ACHN (cell line): ENCODE results near the gene PEX1.
A peak's percentile ranks its signal among the peaks of the same experiment; 100 is the strongest.
"Not testable (repeated sequence)": the region's sequence is repeated elsewhere in the genome, so short reads cannot be mapped to it uniquely, and the experiment has no call there.

Source experiments
- DNase-seq: peaks from one replicate; pipeline ENCODE4 v3.0.0-alpha.2; 2015
- in situ Hi-C: cut with HindIII; loops from 2 replicates; pipeline ENCODE4 v1.10.0; 2017; ENCODE audit warnings: low sequenced_read_pairs, low pct_ligation_motif_present, low pct_unique_long_range_greater_than_20kb

The PEX1 gene

DNA sequence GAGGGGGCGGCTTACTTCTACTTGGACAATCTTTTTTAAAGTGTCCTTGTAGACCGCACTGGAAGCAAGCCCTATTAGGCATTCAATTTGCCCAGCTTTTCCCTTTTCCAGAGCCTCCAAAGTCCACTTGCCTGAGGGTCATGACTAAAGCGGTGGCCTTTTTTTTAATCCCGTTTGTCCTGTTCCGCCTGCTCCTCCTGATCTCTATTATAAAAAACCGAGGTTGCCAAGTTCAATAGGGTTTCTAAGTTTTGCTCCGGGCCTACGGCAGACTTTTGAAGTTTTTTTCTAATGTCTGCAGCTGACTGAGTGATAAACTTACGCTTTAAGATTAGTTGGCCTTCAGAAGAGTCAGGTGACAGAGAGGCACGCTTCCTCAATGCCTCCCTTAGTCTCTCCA, 54.3 kb downstream of the PEX1 start:
- DNase-seq, in situ Hi-C loops: not testable (repeated sequence)

DNA sequence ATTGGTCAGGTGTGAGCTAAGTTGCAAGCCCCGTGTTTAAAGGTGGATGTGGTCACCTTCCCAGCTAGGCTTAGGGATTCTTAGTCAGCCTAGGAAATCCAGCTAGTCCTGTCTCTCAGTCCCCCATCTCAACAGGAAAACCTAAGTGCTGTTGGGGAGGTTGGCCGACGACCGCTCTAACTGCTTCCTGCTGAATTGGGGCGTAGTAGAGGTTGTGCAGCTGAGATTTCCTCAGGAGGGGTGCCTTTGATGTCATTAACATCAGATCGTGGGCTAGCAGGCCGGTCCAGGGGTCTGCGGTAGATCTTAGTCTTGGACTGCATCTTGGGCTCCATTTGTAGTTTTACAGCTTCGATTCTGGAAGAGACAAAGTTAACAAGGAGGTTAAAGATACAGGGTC, 59.7 kb downstream of the PEX1 start:
- in situ Hi-C loops, DNase-seq: not testable (repeated sequence)

DNA sequence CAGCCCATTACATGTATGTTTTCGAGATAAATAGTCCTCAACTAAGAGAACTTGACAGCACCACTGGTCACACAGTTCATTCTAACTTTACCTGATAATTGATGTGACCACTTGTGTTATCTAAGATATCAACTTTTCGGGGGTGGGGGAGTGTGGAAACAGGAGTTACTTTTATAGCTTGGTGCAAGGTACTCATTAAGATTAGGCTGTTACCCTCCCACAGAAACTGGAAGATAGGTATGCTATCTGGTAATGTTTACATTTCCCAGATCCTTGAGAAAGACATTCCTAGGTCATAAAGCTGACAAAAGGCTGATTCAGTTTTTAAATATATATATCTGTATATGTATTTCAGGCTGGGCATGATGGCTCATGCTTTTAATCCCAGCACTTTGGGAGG, 61.6 kb downstream of the PEX1 start:
- no peak for DNase-seq
- in situ Hi-C loops = no loop called here

DNA sequence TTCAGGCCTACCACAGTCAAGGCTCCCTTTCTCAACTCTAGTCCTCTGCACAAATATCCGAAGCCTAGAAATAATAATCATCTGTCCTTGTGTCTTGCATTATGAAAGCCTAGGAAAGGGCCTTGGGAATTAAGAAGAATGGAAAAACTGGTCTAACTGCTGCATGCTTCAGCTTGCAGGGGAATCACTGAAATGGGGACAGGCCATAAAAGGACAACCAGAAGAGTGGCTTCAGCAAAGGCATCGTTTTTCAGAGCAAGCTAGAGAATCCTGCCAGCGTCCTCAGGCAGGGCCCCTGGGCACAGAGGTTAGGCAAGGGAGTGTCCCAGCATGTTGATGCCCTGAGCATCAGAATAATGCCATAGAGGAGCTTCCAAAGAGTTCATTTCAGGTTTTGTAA, 63.8 kb downstream of the PEX1 start:
- in situ Hi-C loops = no loop called here
- DNase-seq = no peak

DNA sequence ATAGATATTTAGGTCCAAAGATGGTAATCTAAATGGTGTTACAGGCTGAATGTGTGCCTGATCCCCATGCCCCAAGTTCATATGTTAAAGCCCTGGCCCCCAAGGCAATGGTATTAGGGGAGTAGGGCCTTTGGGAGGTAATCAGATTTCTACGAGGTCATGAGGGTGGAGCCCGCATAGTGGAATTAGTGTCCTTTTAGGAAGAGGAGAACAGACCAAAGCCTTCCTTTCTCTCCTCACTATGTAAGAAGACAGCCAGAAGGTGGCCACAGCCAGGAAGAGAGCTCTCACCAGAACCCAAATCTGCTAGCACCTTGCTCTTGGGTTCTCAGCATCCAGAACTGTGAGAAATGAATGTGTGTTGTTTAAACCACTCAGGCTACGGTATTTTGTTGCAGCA, 65.8 kb downstream of the PEX1 start:
- DNase-seq = no peak

DNA sequence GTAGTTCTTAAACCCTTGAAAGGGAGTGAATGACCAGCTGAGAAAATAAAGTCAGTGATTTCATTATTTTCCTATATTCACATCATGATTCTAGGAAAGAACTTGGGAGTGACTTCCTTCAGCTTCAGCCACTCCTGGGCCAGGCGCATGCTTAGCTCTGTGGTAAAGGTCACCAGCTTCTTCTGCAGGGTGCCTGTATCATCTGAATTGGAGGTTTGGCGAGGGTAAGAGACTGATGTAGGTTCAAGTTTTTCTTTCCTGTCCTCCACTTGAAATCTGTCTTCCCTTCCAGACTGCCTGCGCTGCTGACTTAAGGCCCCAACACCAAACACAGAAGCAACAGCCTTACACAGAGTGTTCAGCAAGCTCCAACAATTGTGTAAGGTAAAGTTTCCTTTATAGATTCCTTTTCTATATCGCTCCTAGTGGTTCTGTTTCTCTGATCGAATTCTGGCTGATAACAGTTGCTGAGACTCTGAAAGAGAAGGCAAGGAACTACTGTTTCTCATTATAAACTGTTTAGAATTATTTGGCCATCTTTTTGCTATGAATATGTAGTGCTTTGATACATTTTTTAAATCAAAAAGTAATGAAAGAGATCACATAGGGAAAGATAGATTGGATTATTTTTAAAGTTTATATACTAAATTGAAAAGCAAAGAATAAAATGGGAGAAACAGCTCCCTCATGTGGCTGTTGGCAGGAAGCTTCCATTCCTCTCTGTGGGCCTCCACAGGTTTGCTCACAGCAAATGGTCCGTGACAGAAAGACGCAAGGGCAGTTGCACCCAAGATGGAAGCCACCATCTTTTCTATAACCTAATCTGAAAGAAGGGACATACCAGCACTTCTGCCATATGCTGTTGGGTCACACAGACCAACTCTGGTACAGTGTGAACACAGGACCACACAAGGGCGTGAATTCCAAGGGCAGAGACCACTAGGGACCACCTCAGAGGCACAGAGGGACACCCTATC, 67.0 kb downstream of the PEX1 start:
- in situ Hi-C loops = no loop called here
- peak; percentile 83 for DNase-seq

More for the DNA sequence above, 65.8 kb downstream of the PEX1 start:
- in situ Hi-C loops = no loop called here

DNA sequence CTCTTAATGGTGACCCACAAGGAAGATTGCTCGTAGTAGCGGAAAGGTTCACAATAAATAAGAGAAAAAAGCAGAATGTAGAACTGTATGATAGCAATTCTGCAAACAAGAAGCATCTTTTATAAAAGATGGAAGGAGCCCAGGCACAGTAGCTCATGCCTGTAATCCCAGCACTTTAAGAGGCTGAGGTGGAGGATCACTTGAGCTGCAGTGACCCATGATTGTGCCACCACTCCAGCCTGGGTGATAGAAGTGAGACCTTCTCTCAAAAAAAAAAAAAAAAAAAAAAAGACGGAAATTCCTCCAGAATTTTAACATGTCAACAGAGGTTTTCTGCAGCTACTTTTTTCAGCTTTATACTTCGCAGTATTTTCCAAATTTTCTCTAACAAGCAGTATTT, 67.8 kb downstream of the PEX1 start:
- in situ Hi-C loops = no loop called here

DNA sequence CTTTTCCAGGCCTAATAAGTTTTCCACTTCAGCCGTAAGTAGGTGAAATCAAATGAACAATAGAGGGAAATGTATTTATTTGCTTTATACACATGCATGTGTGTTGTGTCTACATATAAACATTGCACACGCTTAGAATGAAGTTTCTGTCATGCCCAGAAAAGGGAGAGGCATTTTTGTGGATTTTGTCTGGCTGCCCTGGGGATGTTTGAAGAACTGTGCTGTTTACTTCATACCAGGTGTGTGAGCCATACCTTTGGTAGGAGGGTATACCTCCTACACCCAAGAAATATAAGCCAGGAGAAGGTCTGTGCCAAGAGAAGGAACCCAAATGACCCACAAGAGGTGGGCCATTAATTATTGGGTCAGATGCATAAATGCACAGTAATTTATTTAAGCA, 68.2 kb downstream of the PEX1 start:
- DNase-seq = no peak
- in situ Hi-C loops = no loop called here

More for the DNA sequence above, 67.8 kb downstream of the PEX1 start:
- no peak for DNase-seq

DNA sequence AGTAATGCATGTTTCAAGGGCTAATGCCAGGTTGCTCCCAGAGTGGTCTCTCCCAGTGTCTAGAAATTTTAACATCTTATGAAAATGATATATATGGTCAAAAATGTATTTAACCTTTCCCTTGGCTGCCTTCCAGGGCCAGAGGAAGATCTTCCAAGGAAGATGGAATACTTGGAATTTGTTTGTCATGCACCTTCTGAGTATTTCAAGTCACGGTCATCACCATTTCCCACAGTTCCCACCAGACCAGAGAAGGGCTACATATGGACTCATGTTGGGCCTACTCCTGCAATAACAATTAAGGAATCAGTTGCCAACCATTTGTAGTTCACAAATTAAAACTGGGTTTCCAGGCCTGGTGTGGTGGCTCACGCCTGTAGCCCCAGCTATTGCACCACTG, 72.1 kb downstream of the PEX1 start:
- DNase-seq = no peak

DNA sequence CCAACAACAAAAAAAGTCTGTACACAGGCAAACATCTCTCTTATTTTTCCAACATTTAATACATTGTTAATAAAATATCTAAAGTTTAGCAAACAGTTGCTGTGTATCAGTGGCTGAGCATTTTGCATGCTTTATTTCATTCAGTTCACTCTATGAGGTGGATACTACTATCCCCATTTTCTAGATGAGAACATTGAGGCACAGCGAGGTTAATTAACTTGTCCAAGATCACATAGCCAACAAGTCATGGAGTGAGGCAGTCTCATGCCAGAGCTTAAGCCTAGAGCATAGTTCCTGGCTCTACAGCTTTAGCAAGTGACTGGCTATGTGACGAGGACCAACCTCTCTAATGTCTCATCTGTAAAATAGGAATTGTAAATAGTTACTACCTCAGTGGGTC, 76.7 kb downstream of the PEX1 start:
- in situ Hi-C loops = no loop called here
- DNase-seq = no peak

More for the DNA sequence above, 72.1 kb downstream of the PEX1 start:
- in situ Hi-C loops = no loop called here

DNA sequence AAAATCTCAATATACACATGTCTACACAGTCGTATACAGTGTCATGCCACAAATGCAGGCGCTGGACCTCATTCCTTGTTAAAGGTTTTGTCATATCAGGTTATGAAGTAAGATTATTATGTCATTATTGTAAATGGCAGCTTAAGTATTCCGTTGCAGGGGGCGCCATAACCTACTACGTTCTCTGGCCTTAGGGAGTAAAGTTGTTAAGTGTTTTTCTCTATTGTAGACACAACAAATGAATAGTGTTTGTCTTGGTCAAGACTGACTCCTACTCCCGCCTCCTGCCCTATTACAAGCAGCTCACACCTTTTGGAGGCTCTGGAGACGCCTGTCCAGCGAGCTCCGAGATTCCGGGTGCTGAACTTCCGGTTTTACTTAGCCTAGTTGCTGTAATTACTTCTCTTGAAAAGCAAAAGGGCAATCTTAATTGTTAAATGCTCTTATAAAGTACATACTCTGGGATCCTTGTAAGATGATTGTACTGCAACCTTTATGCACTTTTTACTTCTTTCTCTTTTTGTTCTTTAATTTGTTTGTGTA, 80.0 kb downstream of the PEX1 start:
- DNase-seq = peak; percentile 79
- in situ Hi-C loops = no loop called here

DNA sequence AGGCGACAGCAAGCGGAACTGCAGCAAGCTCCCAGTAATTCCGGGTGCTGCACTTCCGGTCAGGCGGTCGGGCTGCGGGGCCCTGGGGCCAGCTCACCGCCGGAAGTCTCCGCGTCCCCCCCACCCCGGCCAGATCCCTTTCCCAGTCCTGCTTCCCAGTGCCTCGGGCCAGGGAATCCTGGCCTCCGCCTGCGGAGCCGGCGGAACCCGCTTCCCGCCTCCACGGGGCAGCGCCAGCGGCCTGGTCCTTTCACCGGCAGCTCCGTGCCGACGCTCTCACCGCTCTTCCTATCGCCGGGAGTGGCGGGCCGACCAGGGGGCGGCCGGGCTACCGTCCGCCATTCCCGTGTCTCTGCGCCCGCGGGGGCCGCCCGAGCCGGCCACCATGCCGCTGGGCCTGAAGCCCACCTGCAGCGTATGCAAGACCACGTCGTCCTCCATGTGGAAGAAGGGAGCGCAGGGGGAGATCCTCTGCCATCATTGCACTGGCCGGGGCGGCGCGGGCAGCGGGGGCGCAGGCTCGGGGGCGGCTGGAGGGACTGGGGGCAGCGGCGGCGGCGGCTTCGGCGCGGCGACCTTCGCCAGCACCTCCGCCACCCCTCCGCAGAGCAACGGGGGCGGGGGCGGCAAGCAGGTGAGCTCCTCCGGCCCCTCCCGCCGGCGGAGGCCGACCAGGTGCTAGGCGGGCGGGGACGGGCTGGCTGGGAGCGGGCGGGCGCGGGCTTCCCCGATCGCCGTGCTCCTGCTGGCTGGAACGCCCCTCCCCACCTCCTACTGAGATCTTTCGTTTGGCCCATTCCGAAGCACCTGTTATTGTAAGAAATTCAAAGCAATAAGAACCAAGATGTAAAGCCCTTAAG, 80.7 kb downstream of the PEX1 start, which contains the start of gene GATAD1:
Gene GATAD1 (plus strand): TSS at position 138 of the 860 bp plus-strand sequence. CDS start 248 bp downstream, at position 386.
- in situ Hi-C loops = no loop called here
- DNase-seq = peak; percentile 97

DNA sequence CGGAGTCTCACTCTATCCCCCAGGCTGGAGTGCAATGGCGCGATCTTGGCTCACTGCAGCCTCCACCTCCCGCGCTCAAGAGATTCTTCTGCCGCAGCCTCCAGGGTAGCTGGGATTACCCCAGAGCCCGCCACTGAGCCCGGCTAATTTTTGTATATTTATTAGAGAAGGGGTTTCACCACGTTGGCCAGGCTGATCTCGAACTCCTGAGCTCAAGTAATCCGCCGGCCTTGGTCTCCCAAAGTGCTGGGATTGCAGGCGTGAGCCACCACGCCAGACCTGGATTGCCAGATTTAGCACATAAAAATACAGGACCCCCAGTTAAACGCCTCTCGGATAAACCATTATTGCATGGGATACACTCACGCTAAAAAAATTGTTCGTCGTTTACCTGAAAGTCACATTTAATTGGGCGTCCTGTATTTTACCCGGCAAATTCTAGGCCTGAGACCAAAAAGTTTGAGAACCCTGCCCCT, 81.4 kb downstream of the PEX1 start:
- DNase-seq = no peak
- in situ Hi-C loops = no loop called here

DNA sequence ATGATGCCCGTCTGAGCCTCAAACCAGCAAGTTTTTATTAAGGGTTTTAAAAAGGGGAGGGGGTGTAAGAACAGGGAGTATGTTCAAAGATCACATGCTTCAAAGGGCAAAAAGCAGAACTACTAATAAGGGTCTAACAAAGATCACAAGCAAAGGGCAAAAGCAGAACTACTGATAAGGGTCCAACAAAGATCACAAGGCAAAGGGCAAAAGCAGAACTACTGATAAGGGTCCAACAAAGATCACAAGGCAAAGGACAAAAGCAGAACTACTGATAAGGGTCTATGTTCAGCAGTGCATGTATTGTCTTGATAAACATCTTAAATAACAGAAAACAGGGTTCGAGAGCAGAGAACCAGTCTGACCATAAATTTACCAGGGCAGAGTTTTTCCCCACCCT, 85.6 kb downstream of the PEX1 start:
- in situ Hi-C loops, DNase-seq: not testable (repeated sequence)

DNA sequence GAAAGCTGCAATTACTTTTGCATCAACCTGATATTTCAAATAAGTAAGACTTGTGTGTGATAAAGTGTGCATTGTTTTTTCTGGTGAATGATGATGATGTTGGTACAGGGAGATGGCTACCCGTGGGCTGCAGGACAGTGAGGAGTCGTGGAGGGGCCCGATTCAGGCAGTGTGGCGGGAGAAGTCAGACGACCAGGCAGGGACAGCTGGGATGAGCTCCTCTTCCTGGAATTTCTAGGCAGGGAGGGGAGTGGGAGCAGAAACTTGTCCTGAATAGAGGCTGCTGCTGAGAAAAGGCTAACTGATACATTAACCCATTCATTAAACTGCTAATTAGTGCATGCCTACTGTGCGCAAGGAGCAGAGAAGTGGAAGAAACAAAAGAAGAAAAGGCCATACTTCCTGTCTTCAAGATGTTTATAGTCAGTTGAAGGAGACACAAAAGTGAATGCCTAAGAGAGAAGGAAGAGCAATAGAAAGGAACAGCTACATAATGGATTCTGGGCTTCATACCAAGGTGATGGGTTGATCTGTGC, 90.3 kb downstream of the PEX1 start:
- in situ Hi-C loops = no loop called here
- no peak for DNase-seq
